ENCODE data around the gene GUCY1A2.

GUCY1A2 gene

DNA sequence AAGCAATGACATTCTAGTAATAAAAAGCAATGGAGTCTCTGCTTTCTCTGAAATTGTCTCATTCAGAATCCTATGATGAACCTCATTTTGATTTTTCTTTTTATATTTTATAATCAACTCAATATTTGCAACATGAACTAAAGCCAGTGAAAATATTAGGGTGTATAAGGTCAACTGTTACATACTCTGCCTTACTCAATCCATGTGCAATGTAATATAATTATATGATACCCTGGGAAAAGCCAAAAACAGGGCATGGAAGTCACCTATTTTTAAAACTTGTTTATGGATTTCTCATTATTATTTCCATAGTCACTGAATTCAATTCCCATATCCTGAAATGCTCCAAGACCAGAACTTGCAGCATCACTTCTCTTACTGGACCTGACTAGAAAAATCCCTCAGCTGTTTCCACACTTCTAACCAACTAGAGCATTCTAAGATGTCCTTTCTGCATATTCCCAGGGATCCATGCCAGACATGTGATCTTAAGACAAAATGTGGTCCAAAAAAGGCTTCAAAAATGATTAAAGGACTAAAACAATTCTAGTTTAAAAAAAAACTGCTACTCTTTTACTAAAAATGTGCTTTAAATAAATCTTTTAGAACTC, 97.3 kb downstream of the GUCY1A2 start:
- Histone ChIP-seq H3K27ac (no peak overlapping the region), H3K4me1 (ENCODE audit: control insufficient read depth in 1 of 2, insufficient read depth in 1 of 2, low read depth in 1 of 2, low read length in 1 of 2) (no peaks in the 10 kb centered on the region), H3K4me3 (ENCODE audit: low read depth in 1 of 2, low read length in 1 of 2) (no peak overlapping the region), H3K27me3 (no peaks in the 10 kb centered on the region), H3K9me3 (no peaks in the 10 kb centered on the region), H3K36me3 (no peaks in the 10 kb centered on the region)
- TF ChIP-seq, protein P1, sequence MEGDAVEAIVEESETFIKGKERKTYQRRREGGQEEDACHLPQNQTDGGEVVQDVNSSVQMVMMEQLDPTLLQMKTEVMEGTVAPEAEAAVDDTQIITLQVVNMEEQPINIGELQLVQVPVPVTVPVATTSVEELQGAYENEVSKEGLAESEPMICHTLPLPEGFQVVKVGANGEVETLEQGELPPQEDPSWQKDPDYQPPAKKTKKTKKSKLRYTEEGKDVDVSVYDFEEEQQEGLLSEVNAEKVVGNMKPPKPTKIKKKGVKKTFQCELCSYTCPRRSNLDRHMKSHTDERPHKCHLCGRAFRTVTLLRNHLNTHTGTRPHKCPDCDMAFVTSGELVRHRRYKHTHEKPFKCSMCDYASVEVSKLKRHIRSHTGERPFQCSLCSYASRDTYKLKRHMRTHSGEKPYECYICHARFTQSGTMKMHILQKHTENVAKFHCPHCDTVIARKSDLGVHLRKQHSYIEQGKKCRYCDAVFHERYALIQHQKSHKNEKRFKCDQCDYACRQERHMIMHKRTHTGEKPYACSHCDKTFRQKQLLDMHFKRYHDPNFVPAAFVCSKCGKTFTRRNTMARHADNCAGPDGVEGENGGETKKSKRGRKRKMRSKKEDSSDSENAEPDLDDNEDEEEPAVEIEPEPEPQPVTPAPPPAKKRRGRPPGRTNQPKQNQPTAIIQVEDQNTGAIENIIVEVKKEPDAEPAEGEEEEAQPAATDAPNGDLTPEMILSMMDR (IDR thresholded peaks at IDR 0.05): no peak

DNA sequence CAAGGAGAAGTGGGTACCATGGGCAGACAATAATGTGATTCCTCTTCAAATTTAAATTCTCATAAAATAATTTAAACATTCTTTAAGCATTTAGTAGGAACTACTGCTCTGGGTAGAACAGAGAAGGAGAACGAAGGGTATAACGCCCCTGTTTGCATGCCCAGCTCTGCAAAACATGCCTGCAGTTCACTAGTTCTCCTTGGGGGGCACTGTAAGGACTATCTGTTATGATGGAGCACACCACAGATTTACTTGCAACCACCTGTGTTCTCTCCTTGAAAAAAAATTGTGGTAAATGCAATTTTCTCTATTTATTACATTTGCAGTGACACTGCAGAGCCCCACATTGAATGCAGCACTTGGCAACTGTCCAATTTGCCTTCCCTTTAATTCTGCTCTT, 100.3 kb downstream of the GUCY1A2 start:
- Histone ChIP-seq H3K36me3 (no peaks in the 10 kb centered on the region), H3K27me3 (no peaks in the 10 kb centered on the region), H3K27ac (no peak overlapping the region), H3K4me3 (ENCODE audit: low read depth in 1 of 2, low read length in 1 of 2) (no peak overlapping the region), H3K9me3 (no peaks in the 10 kb centered on the region), H3K4me1 (ENCODE audit: control insufficient read depth in 1 of 2, insufficient read depth in 1 of 2, low read depth in 1 of 2, low read length in 1 of 2) (no peaks in the 10 kb centered on the region)
- TF ChIP-seq, protein P1 (IDR thresholded peaks at IDR 0.05): no peak

- no peak overlapping the region for H3K4me3 ChIP-seq (ENCODE audit: low read depth in 1 of 2, low read length in 1 of 2)
- no peaks in the 10 kb centered on the region for H3K36me3 ChIP-seq
- no peaks in the 10 kb centered on the region for H3K4me1 ChIP-seq (ENCODE audit: control insufficient read depth in 1 of 2, insufficient read depth in 1 of 2, low read depth in 1 of 2, low read length in 1 of 2)
- no peaks in the 10 kb centered on the region for H3K9me3 ChIP-seq
- H3K27ac ChIP-seq: no peak overlapping the region
- no peaks in the 10 kb centered on the region for H3K27me3 ChIP-seq
- TF ChIP-seq, protein P1 (IDR thresholded peaks at IDR 0.05): no peak
These were observed 103.9 kb downstream of the GUCY1A2 start for GRCh38 chr11:106914409-106914808.

GRCh38 chr11:106913141-106913540, 105.1 kb downstream of the GUCY1A2 start:
- no peak overlapping the region for H3K27ac ChIP-seq
- TF ChIP-seq, protein P1 (IDR thresholded peaks at IDR 0.05): no peak

GRCh38 chr11:106904826-106905225, 113.5 kb downstream of the GUCY1A2 start:
- TF ChIP-seq, protein P1 (IDR thresholded peaks at IDR 0.05): no peak
- Histone ChIP-seq H3K36me3 (no peaks in the 10 kb centered on the region), H3K4me1 (ENCODE audit: control insufficient read depth in 1 of 2, insufficient read depth in 1 of 2, low read depth in 1 of 2, low read length in 1 of 2) (no peaks in the 10 kb centered on the region), H3K9me3 (no peaks in the 10 kb centered on the region), H3K4me3 (ENCODE audit: low read depth in 1 of 2, low read length in 1 of 2) (no peak overlapping the region), H3K27me3 (no peaks in the 10 kb centered on the region), H3K27ac (no peak overlapping the region)

More at GRCh38 chr11:106913141-106913540, 105.1 kb downstream of the GUCY1A2 start:
- Histone ChIP-seq H3K4me1 (ENCODE audit: control insufficient read depth in 1 of 2, insufficient read depth in 1 of 2, low read depth in 1 of 2, low read length in 1 of 2) (no peaks in the 10 kb centered on the region), H3K36me3 (no peaks in the 10 kb centered on the region), H3K27me3 (no peaks in the 10 kb centered on the region), H3K4me3 (ENCODE audit: low read depth in 1 of 2, low read length in 1 of 2) (no peak overlapping the region), H3K9me3 (no peaks in the 10 kb centered on the region)
